Activated T-helper 1 cell treated with anti-CD3 and anti-CD28 coated beads, Interleukin-12 subunit alpha, Interleukin-12 subunit beta, Interleukin-2, Interleukin-4 antibody, amounts not matched to agents 30 ng/mL and 10 ng/mL and 1 ng/mL, durations not matched to agents 14 hours and 24 hours and 36 hours (primary cell): ENCODE data around the gene PPM1G. TPM values are rescaled to one million over a fixed set of nuclear protein-coding genes. Genes with fewer than 3 reads are reported as not detected.
A peak's percentile ranks its signal among the peaks of the same experiment; 100 is the strongest.

Experiments used
- DNase-seq: peaks from one replicate; pipeline ENCODE4 v3.0.0; 2021; ENCODE audit warnings: low spot score
- H3K27ac Mint-ChIP-seq: one replicate; pipeline ENCODE4 v1.8.0; 2021; ENCODE audit warnings: mild to moderate bottlenecking, mixed read lengths
- H3K27me3 Mint-ChIP-seq: one replicate; pipeline ENCODE4 v1.8.0; 2022; ENCODE audit warnings: mild to moderate bottlenecking, moderate library complexity, mixed read lengths; ENCODE audit not compliant: insufficient read depth
- H3K36me3 Mint-ChIP-seq: one replicate; pipeline ENCODE4 v1.8.0; 2021; ENCODE audit warnings: low read depth, mixed read lengths
- H3K4me1 Mint-ChIP-seq: one replicate; pipeline ENCODE4 v1.8.0; 2021; ENCODE audit warnings: low read depth, mixed read lengths
- H3K4me3 Mint-ChIP-seq: one replicate; pipeline ENCODE4 v1.8.0; 2021; ENCODE audit warnings: mild to moderate bottlenecking, moderate library complexity, mixed read lengths
- H3K9me3 Mint-ChIP-seq: one replicate; pipeline ENCODE4 v1.8.0; 2021; ENCODE audit warnings: mixed read lengths
- intact Hi-C: fragments of 100-400 bp; cut with micrococcal nuclease; formaldehyde crosslinking; loops from one replicate; pipeline ENCODE4 v1.15.1; 2024
- total RNA-seq: library from RNA; stranded (reverse); gene quantifications from 2 replicates; pipeline ENCODE4 v1.2.3, GENCODE V29; 2022

Gene PPM1G
- total RNA-seq, 1 donor from 2014 or later = 160 TPM

- Mint-ChIP-seq H3K36me3 (peaks cover 14% of the 10 kb centered on the region), H3K27ac (no peak overlapping the region), H3K4me3 (peak overlapping the region; percentile 42), H3K27me3 (no peaks in the 10 kb centered on the region), H3K9me3 (no peaks in the 10 kb centered on the region), H3K4me1 (peaks cover 35% of the 10 kb centered on the region)
- intact Hi-C loops = loop anchor here (10.0 kb wide), 1 partner anchor 186 kb away; the partner anchor contains the start of genes ATRAID, CAD and SLC5A6
- no peak for DNase-seq
These were observed 8.8 kb downstream of the PPM1G start for GRCh38 chr2:27400348-27401135.

- peaks cover 35% of the 10 kb centered on the region for H3K4me1 Mint-ChIP-seq
- intact Hi-C loops = no loop called here
- H3K27ac Mint-ChIP-seq = no peak overlapping the region
These were observed 10.4 kb downstream of the PPM1G start for GRCh38 chr2:27398962-27399361.

GRCh38 chr2:27393225-27393624, 16.2 kb downstream of the PPM1G start:
- H3K9me3 Mint-ChIP-seq = no peaks in the 10 kb centered on the region
- peaks cover 36% of the 10 kb centered on the region for H3K4me1 Mint-ChIP-seq
- H3K27me3 Mint-ChIP-seq = no peaks in the 10 kb centered on the region
- DNase-seq = no peak
- no peak overlapping the region for H3K4me3 Mint-ChIP-seq
- intact Hi-C loops = no loop called here
- H3K27ac Mint-ChIP-seq = no peak overlapping the region
- H3K36me3 Mint-ChIP-seq = peaks cover 15% of the 10 kb centered on the region

More at GRCh38 chr2:27398962-27399361, 10.4 kb downstream of the PPM1G start:
- Mint-ChIP-seq H3K9me3 (no peaks in the 10 kb centered on the region), H3K36me3 (peaks cover 14% of the 10 kb centered on the region), H3K27me3 (no peaks in the 10 kb centered on the region), H3K4me3 (no peak overlapping the region)
- DNase-seq = no peak

- DNase-seq = no peak
- peaks cover 26% of the 10 kb centered on the region for H3K4me1 Mint-ChIP-seq
- H3K9me3 Mint-ChIP-seq = no peaks in the 10 kb centered on the region
- no peak overlapping the region for H3K4me3 Mint-ChIP-seq
- intact Hi-C loops = no loop called here
- H3K36me3 Mint-ChIP-seq = peaks cover 17% of the 10 kb centered on the region
- peak overlapping the region; percentile 62 for H3K27ac Mint-ChIP-seq
- no peaks in the 10 kb centered on the region for H3K27me3 Mint-ChIP-seq
These were observed 18.3 kb downstream of the PPM1G start for GRCh38 chr2:27390822-27391679.

- no peak for DNase-seq
- H3K4me3 Mint-ChIP-seq = peak overlapping the region; percentile 92
- H3K36me3 Mint-ChIP-seq = peaks cover 50% of the 10 kb centered on the region
- H3K27me3 Mint-ChIP-seq = no peaks in the 10 kb centered on the region
- H3K9me3 Mint-ChIP-seq = no peaks in the 10 kb centered on the region
- intact Hi-C loops = no loop called here
- H3K27ac Mint-ChIP-seq = peak overlapping the region; percentile 96
- peaks cover 20% of the 10 kb centered on the region for H3K4me1 Mint-ChIP-seq
These were observed 27.7 kb downstream of the PPM1G start for GRCh38 chr2:27381577-27382181.

- peaks cover 52% of the 10 kb centered on the region for H3K36me3 Mint-ChIP-seq
- H3K27ac Mint-ChIP-seq = peak within 1 kb of the TSS; percentile 96
- intact Hi-C loops = loop anchor here (1.0 kb wide), 4 partner anchors 11 to 108 kb away; partner anchors contain the start of genes EIF2B4, IFT172, NRBP1 and PPM1G
- no peaks in the 10 kb centered on the region for H3K27me3 Mint-ChIP-seq
- no peaks in the 10 kb centered on the region for H3K9me3 Mint-ChIP-seq
- peaks cover 20% of the 10 kb centered on the region for H3K4me1 Mint-ChIP-seq
- peak within 1 kb of the TSS; percentile 92 for H3K4me3 Mint-ChIP-seq
- peak; percentile 87 for DNase-seq
These were observed 28.5 kb downstream of the PPM1G start, which contains the start of gene ZNF513 for GRCh38 chr2:27380626-27381545. TSS of gene ZNF513 (minus strand) at chr2:27380734. CDS start at chr2:27380526, 208 bp downstream.

GRCh38 chr2:27379836-27380625, 29.4 kb downstream of the PPM1G start:
- Mint-ChIP-seq H3K27me3 (no peaks in the 10 kb centered on the region), H3K4me1 (peaks cover 20% of the 10 kb centered on the region), H3K9me3 (no peaks in the 10 kb centered on the region), H3K27ac (peak overlapping the region; percentile 91), H3K4me3 (peak overlapping the region; percentile 92), H3K36me3 (peaks cover 50% of the 10 kb centered on the region)
- intact Hi-C loops = loop anchor here (1.0 kb wide), 4 partner anchors 10 to 109 kb away; partner anchors contain the start of genes EIF2B4, IFT172, NRBP1 and PPM1G
- DNase-seq = peak; percentile 20

GRCh38 chr2:27379383-27379835, 30.0 kb downstream of the PPM1G start:
- intact Hi-C loops = no loop called here
- Mint-ChIP-seq H3K9me3 (no peaks in the 10 kb centered on the region), H3K27ac (peak overlapping the region; percentile 91), H3K4me1 (peaks cover 20% of the 10 kb centered on the region), H3K4me3 (peak overlapping the region; percentile 92), H3K36me3 (peaks cover 51% of the 10 kb centered on the region), H3K27me3 (no peaks in the 10 kb centered on the region)
- DNase-seq = no peak

GRCh38 chr2:27378809-27379290, 30.5 kb downstream of the PPM1G start:
- intact Hi-C loops = no loop called here
- DNase-seq = no peak
- Mint-ChIP-seq H3K4me3 (peak overlapping the region; percentile 92), H3K4me1 (peaks cover 20% of the 10 kb centered on the region), H3K27me3 (no peaks in the 10 kb centered on the region), H3K36me3 (peaks cover 48% of the 10 kb centered on the region), H3K27ac (peak overlapping the region; percentile 91), H3K9me3 (no peaks in the 10 kb centered on the region)

- Mint-ChIP-seq H3K36me3 (peaks cover 49% of the 10 kb centered on the region), H3K27me3 (no peaks in the 10 kb centered on the region), H3K27ac (no peak overlapping the region), H3K9me3 (no peaks in the 10 kb centered on the region), H3K4me1 (peaks cover 23% of the 10 kb centered on the region), H3K4me3 (no peak overlapping the region)
- DNase-seq = no peak
- intact Hi-C loops = no loop called here
These were observed 31.1 kb downstream of the PPM1G start for GRCh38 chr2:27378096-27378808.
